ENCODE results near the gene PBRM1. TPM values are rescaled to one million over a fixed set of nuclear protein-coding genes. Genes with fewer than 3 reads are reported as not detected.

Gene PBRM1
- total RNA-seq, 1 donor: 100 TPM

DNA sequence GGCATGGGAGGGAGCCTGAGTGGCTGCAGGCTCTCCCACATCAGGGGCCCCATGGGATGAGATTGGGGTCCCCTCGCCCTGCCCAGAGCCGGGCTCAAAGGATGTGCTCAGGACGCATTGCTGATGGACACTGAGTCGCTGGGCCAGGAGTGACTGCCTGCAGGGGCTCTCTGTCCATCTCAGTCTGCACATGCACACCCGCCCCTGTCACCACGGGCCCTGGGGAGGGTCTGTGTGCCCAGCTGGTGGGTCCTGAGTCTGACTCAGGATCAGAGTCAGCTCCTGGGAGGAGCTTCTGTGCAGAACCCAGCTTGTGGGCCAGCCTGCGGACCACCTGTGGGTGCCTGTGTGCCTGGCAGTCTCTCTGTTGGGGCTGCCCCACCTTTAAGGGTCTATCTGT lies 172.4 kb downstream of the PBRM1 start:
- DNase-seq (ENCODE audit: insufficient read length, low spot score, missing footprints): no peak
- TF ChIP-seq, protein P1, sequence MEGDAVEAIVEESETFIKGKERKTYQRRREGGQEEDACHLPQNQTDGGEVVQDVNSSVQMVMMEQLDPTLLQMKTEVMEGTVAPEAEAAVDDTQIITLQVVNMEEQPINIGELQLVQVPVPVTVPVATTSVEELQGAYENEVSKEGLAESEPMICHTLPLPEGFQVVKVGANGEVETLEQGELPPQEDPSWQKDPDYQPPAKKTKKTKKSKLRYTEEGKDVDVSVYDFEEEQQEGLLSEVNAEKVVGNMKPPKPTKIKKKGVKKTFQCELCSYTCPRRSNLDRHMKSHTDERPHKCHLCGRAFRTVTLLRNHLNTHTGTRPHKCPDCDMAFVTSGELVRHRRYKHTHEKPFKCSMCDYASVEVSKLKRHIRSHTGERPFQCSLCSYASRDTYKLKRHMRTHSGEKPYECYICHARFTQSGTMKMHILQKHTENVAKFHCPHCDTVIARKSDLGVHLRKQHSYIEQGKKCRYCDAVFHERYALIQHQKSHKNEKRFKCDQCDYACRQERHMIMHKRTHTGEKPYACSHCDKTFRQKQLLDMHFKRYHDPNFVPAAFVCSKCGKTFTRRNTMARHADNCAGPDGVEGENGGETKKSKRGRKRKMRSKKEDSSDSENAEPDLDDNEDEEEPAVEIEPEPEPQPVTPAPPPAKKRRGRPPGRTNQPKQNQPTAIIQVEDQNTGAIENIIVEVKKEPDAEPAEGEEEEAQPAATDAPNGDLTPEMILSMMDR (IDR thresholded peaks at IDR 0.05; ENCODE audit: extremely low read depth, low read depth, low read length): no peak
- H4K20me1 ChIP-seq (ENCODE audit: insufficient read depth, low read length): no peaks in the 10 kb centered on the region

DNA sequence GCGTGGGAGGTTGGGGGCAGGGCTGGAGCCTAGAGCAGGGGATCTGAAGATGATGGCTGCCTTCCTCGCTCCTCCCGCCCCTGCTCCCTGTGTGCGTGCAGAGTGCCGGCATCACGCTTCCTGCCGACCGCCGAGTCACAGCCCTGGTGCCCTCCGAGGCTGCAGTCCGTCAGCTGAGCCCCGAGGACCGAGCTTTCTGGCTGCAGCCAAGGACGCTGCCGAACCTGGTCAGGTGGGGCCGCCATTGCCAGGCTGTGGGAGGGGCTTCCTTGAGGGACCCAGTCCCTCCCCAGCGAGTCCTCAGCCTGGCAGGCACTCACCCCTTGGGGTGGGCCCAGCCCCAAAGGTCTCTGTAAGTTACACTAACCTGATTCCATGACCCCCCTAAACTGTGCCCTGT lies 173.0 kb downstream of the PBRM1 start:
- H3K4me3 ChIP-seq (ENCODE audit: insufficient read depth, low read length): no peak overlapping the region
- no peak overlapping the region for H3K27ac ChIP-seq (ENCODE audit: low read depth, low read length)
- no peaks in the 10 kb centered on the region for H3K79me2 ChIP-seq (ENCODE audit: insufficient read depth, low read length)
- H3K36me3 ChIP-seq (ENCODE audit: insufficient read depth, low read length): no peaks in the 10 kb centered on the region
- H3K4me1 ChIP-seq (ENCODE audit: insufficient read depth, low read length): no peaks in the 10 kb centered on the region
- no peak overlapping the region for H3K4me2 ChIP-seq (ENCODE audit: insufficient read depth, low read length)
- TF ChIP-seq, protein P1 (IDR thresholded peaks at IDR 0.05; ENCODE audit: extremely low read depth, low read depth, low read length): no peak
- no peaks in the 10 kb centered on the region for H3K9me3 ChIP-seq (ENCODE audit: low read depth, low read length)
- H3K27me3 ChIP-seq (ENCODE audit: insufficient read depth, low read length): peaks cover 5% of the 10 kb centered on the region
- H2AFZ ChIP-seq (ENCODE audit: low read length): no peak overlapping the region
- no peaks in the 10 kb centered on the region for H4K20me1 ChIP-seq (ENCODE audit: insufficient read depth, low read length)
- no peak for DNase-seq (ENCODE audit: insufficient read length, low spot score, missing footprints)

More for the DNA sequence above, 172.4 kb downstream of the PBRM1 start:
- Histone ChIP-seq H3K36me3 (ENCODE audit: insufficient read depth, low read length) (no peaks in the 10 kb centered on the region), H3K4me3 (ENCODE audit: insufficient read depth, low read length) (no peak overlapping the region), H3K27me3 (ENCODE audit: insufficient read depth, low read length) (peaks cover 5% of the 10 kb centered on the region), H3K27ac (ENCODE audit: low read depth, low read length) (no peak overlapping the region), H3K79me2 (ENCODE audit: insufficient read depth, low read length) (no peaks in the 10 kb centered on the region), H3K4me2 (ENCODE audit: insufficient read depth, low read length) (no peak overlapping the region), H2AFZ (ENCODE audit: low read length) (no peak overlapping the region), H3K4me1 (ENCODE audit: insufficient read depth, low read length) (no peaks in the 10 kb centered on the region), H3K9me3 (ENCODE audit: low read depth, low read length) (no peaks in the 10 kb centered on the region)

- no peak overlapping the region for H3K4me2 ChIP-seq (ENCODE audit: insufficient read depth, low read length)
- H3K27me3 ChIP-seq (ENCODE audit: insufficient read depth, low read length): peaks cover 5% of the 10 kb centered on the region
- no peaks in the 10 kb centered on the region for H3K36me3 ChIP-seq (ENCODE audit: insufficient read depth, low read length)
- H3K4me3 ChIP-seq (ENCODE audit: insufficient read depth, low read length): no peak overlapping the region
- H3K79me2 ChIP-seq (ENCODE audit: insufficient read depth, low read length): no peaks in the 10 kb centered on the region
- no peak for DNase-seq (ENCODE audit: insufficient read length, low spot score, missing footprints)
- peaks cover 3% of the 10 kb centered on the region for H3K4me1 ChIP-seq (ENCODE audit: insufficient read depth, low read length)
- no peaks in the 10 kb centered on the region for H4K20me1 ChIP-seq (ENCODE audit: insufficient read depth, low read length)
- H3K27ac ChIP-seq (ENCODE audit: low read depth, low read length): no peak overlapping the region
- no peaks in the 10 kb centered on the region for H3K9me3 ChIP-seq (ENCODE audit: low read depth, low read length)
- TF ChIP-seq, protein P1 (IDR thresholded peaks at IDR 0.05; ENCODE audit: extremely low read depth, low read depth, low read length): no peak
- H2AFZ ChIP-seq (ENCODE audit: low read length): no peak overlapping the region
Observed at GRCh38 chr3:52512105-52512504, 173.6 kb downstream of the PBRM1 start.

DNA sequence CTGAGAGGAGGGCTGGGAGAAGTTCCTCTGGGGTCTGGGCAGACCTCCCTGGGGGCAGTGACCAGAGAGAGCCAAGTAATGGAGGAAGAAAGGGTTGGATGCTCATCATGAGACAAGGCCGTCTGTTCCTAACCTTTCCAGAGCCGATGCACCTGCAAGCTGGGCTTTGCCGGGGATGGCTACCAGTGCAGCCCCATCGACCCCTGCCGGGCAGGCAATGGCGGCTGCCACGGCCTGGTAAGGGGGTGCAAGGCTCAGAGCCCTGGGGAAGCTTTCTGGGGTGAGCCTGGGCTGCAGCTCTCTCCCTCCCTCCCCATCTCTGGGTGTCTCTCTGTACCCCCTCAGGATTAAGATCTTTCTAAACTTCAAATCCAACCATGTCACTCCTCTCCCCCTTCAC lies 174.2 kb downstream of the PBRM1 start:
- H3K27me3 ChIP-seq (ENCODE audit: insufficient read depth, low read length): peaks cover 5% of the 10 kb centered on the region
- TF ChIP-seq, protein P1 (IDR thresholded peaks at IDR 0.05; ENCODE audit: extremely low read depth, low read depth, low read length): no peak
- H3K4me3 ChIP-seq (ENCODE audit: insufficient read depth, low read length): no peak overlapping the region
- peaks cover 3% of the 10 kb centered on the region for H3K4me1 ChIP-seq (ENCODE audit: insufficient read depth, low read length)
- no peak overlapping the region for H3K4me2 ChIP-seq (ENCODE audit: insufficient read depth, low read length)
- H3K79me2 ChIP-seq (ENCODE audit: insufficient read depth, low read length): no peaks in the 10 kb centered on the region
- DNase-seq (ENCODE audit: insufficient read length, low spot score, missing footprints): no peak
- H2AFZ ChIP-seq (ENCODE audit: low read length): no peak overlapping the region
- H3K27ac ChIP-seq (ENCODE audit: low read depth, low read length): no peak overlapping the region
- no peaks in the 10 kb centered on the region for H3K36me3 ChIP-seq (ENCODE audit: insufficient read depth, low read length)
- H3K9me3 ChIP-seq (ENCODE audit: low read depth, low read length): no peaks in the 10 kb centered on the region
- H4K20me1 ChIP-seq (ENCODE audit: insufficient read depth, low read length): no peaks in the 10 kb centered on the region

Data from osteoblast (primary cell).